Ecto neural progenitor cell (in vitro differentiated cells): ENCODE results near the gene C11orf86.
"Not testable (repeated sequence)": the region's sequence is repeated elsewhere in the genome, so short reads cannot be mapped to it uniquely, and the experiment has no call there.

Source experiments
- DNase-seq: peaks from one replicate; pipeline ENCODE4 v3.0.0-alpha.2; 2018; ENCODE audit warnings: low spot score

Gene C11orf86

GRCh38 chr11:66974724-66975404, at the start of gene C11orf86:
Gene C11orf86, plus strand, starts transcription at chr11:66975304. Its CDS starts 59 bp downstream, at chr11:66975363.
- no peak for DNase-seq

GRCh38 chr11:66929753-66930152, 45.4 kb upstream of the C11orf86 start:
- DNase-seq, result no peak

- DNase-seq, result no peak
Observed at GRCh38 chr11:66932543-66932942, 42.6 kb upstream of the C11orf86 start.

- no peak for DNase-seq
Observed at GRCh38 chr11:66933531-66933930, 41.6 kb upstream of the C11orf86 start.

GRCh38 chr11:66934950-66935779, 39.9 kb upstream of the C11orf86 start:
- no peak for DNase-seq

- no peak for DNase-seq
Observed at GRCh38 chr11:66936311-66936711, 38.8 kb upstream of the C11orf86 start.

GRCh38 chr11:66937193-66937733, 37.8 kb upstream of the C11orf86 start:
- DNase-seq, result no peak

- no peak for DNase-seq
Observed at GRCh38 chr11:66938582-66939135, 36.4 kb upstream of the C11orf86 start.

GRCh38 chr11:66950112-66950535, 25.0 kb upstream of the C11orf86 start:
- no peak for DNase-seq

- no peak for DNase-seq
Observed at GRCh38 chr11:66951135-66951534, 24.0 kb upstream of the C11orf86 start.

GRCh38 chr11:66951927-66952337, 23.2 kb upstream of the C11orf86 start:
- no peak for DNase-seq

GRCh38 chr11:66953081-66953833, 21.8 kb upstream of the C11orf86 start:
- no peak for DNase-seq

GRCh38 chr11:66956689-66957290, 18.3 kb upstream of the C11orf86 start:
- peak; percentile 53 for DNase-seq

GRCh38 chr11:66957971-66958231, 17.2 kb upstream of the C11orf86 start:
- DNase-seq, result no peak

GRCh38 chr11:66958232-66958955, 16.7 kb upstream of the C11orf86 start, which contains the start of gene PC:
Gene PC, minus strand, starts transcription at chr11:66958383. Its CDS starts 86,224 bp downstream, at chr11:66872159.
- peak; percentile 100 for DNase-seq

- DNase-seq, result no peak
Observed at GRCh38 chr11:66958956-66959274, 16.2 kb upstream of the C11orf86 start.

GRCh38 chr11:66961691-66962213, 13.4 kb upstream of the C11orf86 start:
- DNase-seq, result not testable (repeated sequence)

GRCh38 chr11:66962247-66962646, 12.9 kb upstream of the C11orf86 start:
- DNase-seq, result no peak

- DNase-seq, result no peak
Observed at GRCh38 chr11:66962801-66963200, 12.3 kb upstream of the C11orf86 start.

- DNase-seq, result no peak
Observed at GRCh38 chr11:66964495-66964894, 10.6 kb upstream of the C11orf86 start.

GRCh38 chr11:66966351-66966750, 8.8 kb upstream of the C11orf86 start:
- no peak for DNase-seq
